GM21390 (cell line): ENCODE results near the gene SRP72.
"Not testable (repeated sequence)": the region's sequence is repeated elsewhere in the genome, so short reads cannot be mapped to it uniquely, and the experiment has no call there.

Experiments
- ATAC-seq: cut with Tn5 transposase; IDR thresholded peaks from one replicate; pipeline ENCODE4 v1.9.1; 2021; ENCODE audit not compliant: unreplicated experiment

SRP72 gene

GRCh38 chr4:56464581-56464980 lies 2.8 kb upstream of the SRP72 start:
- no peak for ATAC-seq

GRCh38 chr4:56465599-56466295 lies 1.7 kb upstream of the SRP72 start:
- ATAC-seq, result no peak

- ATAC-seq, result not testable (repeated sequence)
Observed at GRCh38 chr4:56466296-56466761, 1.1 kb upstream of the SRP72 start.

GRCh38 chr4:56466910-56467283 lies 520 bp upstream of the SRP72 start:
- no peak for ATAC-seq

GRCh38 chr4:56468097-56468422 lies 643 bp downstream of the SRP72 start:
- ATAC-seq, result peak; percentile 47

- ATAC-seq, result no peak
Observed at GRCh38 chr4:56469489-56470210, 2.2 kb downstream of the SRP72 start.

- ATAC-seq, result peak; percentile 94
Observed at GRCh38 chr4:56475917-56476316, 8.5 kb downstream of the SRP72 start.

GRCh38 chr4:56477192-56477702 lies 9.8 kb downstream of the SRP72 start:
- ATAC-seq, result no peak

GRCh38 chr4:56480691-56481090 lies 13.3 kb downstream of the SRP72 start:
- ATAC-seq, result no peak

- no peak for ATAC-seq
Observed at GRCh38 chr4:56496241-56496640, 28.8 kb downstream of the SRP72 start.

- ATAC-seq, result peak; percentile 66
Observed at GRCh38 chr4:56505269-56506130, 38.1 kb downstream of the SRP72 start, which contains the start of gene ARL9. TSS of gene ARL9 (plus strand) at chr4:56505791. CDS start at chr4:56505863, 72 bp downstream.

- ATAC-seq, result no peak
Observed at GRCh38 chr4:56511098-56511497, 43.7 kb downstream of the SRP72 start.

GRCh38 chr4:56512166-56512565 lies 44.7 kb downstream of the SRP72 start:
- ATAC-seq, result no peak

- ATAC-seq, result no peak
Observed at GRCh38 chr4:56513517-56513916, 46.1 kb downstream of the SRP72 start.

GRCh38 chr4:56530269-56531148 lies 63.1 kb downstream of the SRP72 start:
- ATAC-seq, result peak; percentile 98

GRCh38 chr4:56531149-56531770 lies 63.8 kb downstream of the SRP72 start:
- no peak for ATAC-seq

GRCh38 chr4:56531823-56532222 lies 64.4 kb downstream of the SRP72 start:
- no peak for ATAC-seq

- no peak for ATAC-seq
Observed at GRCh38 chr4:56532239-56532638, 64.8 kb downstream of the SRP72 start.

GRCh38 chr4:56535915-56536314 lies 68.5 kb downstream of the SRP72 start:
- no peak for ATAC-seq

GRCh38 chr4:56537147-56537546 lies 69.7 kb downstream of the SRP72 start:
- no peak for ATAC-seq
